ENCODE data around the gene CEP164.
"Not testable (repeated sequence)": the region's sequence is repeated elsewhere in the genome, so short reads cannot be mapped to it uniquely, and the experiment has no call there.

The CEP164 gene

GRCh38 chr11:117443266-117444186, 115.9 kb downstream of the CEP164 start:
- peak; percentile 51 for DNase-seq

- no peak for DNase-seq
Observed at GRCh38 chr11:117444256-117444655, 116.6 kb downstream of the CEP164 start.

GRCh38 chr11:117444711-117445658, 117.3 kb downstream of the CEP164 start:
- no peak for DNase-seq

GRCh38 chr11:117449111-117449693, 121.5 kb downstream of the CEP164 start:
- no peak for DNase-seq

- no peak for DNase-seq
Observed at GRCh38 chr11:117453886-117454563, 126.4 kb downstream of the CEP164 start.

- no peak for DNase-seq
Observed at GRCh38 chr11:117454564-117454917, 126.9 kb downstream of the CEP164 start.

GRCh38 chr11:117456027-117456720, 128.5 kb downstream of the CEP164 start:
- DNase-seq, result no peak

GRCh38 chr11:117456721-117457029, 129.0 kb downstream of the CEP164 start:
- DNase-seq, result not testable (repeated sequence)

GRCh38 chr11:117457031-117457785, 129.6 kb downstream of the CEP164 start:
- DNase-seq, result peak; percentile 76

GRCh38 chr11:117457835-117458234, 130.2 kb downstream of the CEP164 start:
- DNase-seq, result no peak

- DNase-seq, result peak; percentile 64
Observed at GRCh38 chr11:117458275-117459122, 130.8 kb downstream of the CEP164 start.

- DNase-seq, result no peak
Observed at GRCh38 chr11:117459123-117459978, 131.7 kb downstream of the CEP164 start.

GRCh38 chr11:117459979-117460300, 132.3 kb downstream of the CEP164 start:
- DNase-seq, result no peak

GRCh38 chr11:117461396-117462182, 133.9 kb downstream of the CEP164 start:
- no peak for DNase-seq

- DNase-seq, result no peak
Observed at GRCh38 chr11:117462183-117462863, 134.7 kb downstream of the CEP164 start.

- DNase-seq, result no peak
Observed at GRCh38 chr11:117462864-117463247, 135.2 kb downstream of the CEP164 start.
